ENCODE results near the gene GDF9.

DNA sequence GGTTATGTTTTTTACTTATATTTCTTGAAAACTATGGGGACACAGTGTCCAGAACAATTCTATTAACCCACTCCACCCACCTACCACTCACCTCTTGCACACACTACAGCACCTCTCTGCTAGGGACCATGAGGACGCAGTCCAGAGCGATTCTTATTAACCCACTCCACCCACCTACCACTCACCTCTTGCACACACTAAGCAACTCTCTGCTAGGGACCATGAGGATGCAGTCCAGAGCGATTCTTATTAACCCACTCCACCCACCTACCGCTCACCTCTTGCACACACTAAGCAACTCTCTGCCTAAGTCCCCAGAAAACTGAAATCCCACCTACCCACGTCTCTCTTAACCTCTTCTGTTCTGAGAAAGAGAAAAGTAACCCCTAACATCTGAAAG is 33.7 kb downstream of the GDF9 start:
- TF ChIP-seq, protein P1, sequence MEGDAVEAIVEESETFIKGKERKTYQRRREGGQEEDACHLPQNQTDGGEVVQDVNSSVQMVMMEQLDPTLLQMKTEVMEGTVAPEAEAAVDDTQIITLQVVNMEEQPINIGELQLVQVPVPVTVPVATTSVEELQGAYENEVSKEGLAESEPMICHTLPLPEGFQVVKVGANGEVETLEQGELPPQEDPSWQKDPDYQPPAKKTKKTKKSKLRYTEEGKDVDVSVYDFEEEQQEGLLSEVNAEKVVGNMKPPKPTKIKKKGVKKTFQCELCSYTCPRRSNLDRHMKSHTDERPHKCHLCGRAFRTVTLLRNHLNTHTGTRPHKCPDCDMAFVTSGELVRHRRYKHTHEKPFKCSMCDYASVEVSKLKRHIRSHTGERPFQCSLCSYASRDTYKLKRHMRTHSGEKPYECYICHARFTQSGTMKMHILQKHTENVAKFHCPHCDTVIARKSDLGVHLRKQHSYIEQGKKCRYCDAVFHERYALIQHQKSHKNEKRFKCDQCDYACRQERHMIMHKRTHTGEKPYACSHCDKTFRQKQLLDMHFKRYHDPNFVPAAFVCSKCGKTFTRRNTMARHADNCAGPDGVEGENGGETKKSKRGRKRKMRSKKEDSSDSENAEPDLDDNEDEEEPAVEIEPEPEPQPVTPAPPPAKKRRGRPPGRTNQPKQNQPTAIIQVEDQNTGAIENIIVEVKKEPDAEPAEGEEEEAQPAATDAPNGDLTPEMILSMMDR (IDR thresholded peaks at IDR 0.05): no peak
- TF ChIP-seq EP300 (IDR thresholded peaks at IDR 0.05) (no peak), POLR2A (IDR thresholded peaks at IDR 0.05) (no peak), POLR2AphosphoS5 (IDR thresholded peaks at IDR 0.05) (no peak)
